Heart left ventricle (tissue), 16 donors: ENCODE measurements around the gene GPATCH3. TPM values are rescaled to one million over a fixed set of nuclear protein-coding genes. Genes with fewer than 3 reads are reported as not detected.

Source experiments
- ATAC-seq, 4 donors: fragments of 200-7000 bp; cut with Tn5 transposase; one replicate each; pipeline ENCODE4 v1.9.1; 2020 to 2022; ENCODE audit warnings: moderate library complexity in 4 of 4, mild to moderate bottlenecking in 3 of 4, moderate number of reproducible peaks in 1 of 4
- DNase-seq, 5 donors: peaks; one replicate each; pipeline ENCODE4 v3.0.0-alpha.2; 2020
- H3K27ac ChIP-seq, 12 donors: fragments of 200-600 bp; sonication (generic) in 4 of 12; one replicate each; pipeline versions ENCODE4 v1.5.0 to v1.8.0; 2016 to 2022; ENCODE audit warnings: mild to moderate bottlenecking in 2 of 12
- H3K27me3 ChIP-seq, 9 donors: fragments of 200-600 bp; sonication (generic) in 2 of 9; one replicate each; pipeline versions ENCODE4 v1.5.1 to v1.8.0; 2016 to 2022; ENCODE audit warnings: mild to moderate bottlenecking in 3 of 9
- H3K36me3 ChIP-seq, 9 donors: fragments of 200-600 bp; sonication (generic) in 2 of 9; one replicate each; pipeline versions ENCODE4 v1.5.0 to v1.8.0; 2018 to 2022; ENCODE audit warnings: mild to moderate bottlenecking in 2 of 9
- H3K4me1 ChIP-seq, 12 donors: fragments of 200-600 bp; sonication (generic) in 4 of 12; one replicate each; pipeline versions ENCODE4 v1.5.0 to v1.8.0; 2016 to 2022; ENCODE audit warnings: mild to moderate bottlenecking in 3 of 12
- H3K4me3 ChIP-seq, 12 donors: fragments of 200-600 bp; sonication (generic) in 4 of 12; one replicate each; pipeline versions ENCODE4 v1.5.0 to v1.8.0; 2017 to 2022; ENCODE audit warnings: mild to moderate bottlenecking in 9 of 12, moderate library complexity in 4 of 12
- H3K9me3 ChIP-seq, 12 donors: fragments of 200-600 bp; sonication (generic) in 4 of 12; one replicate each; pipeline versions ENCODE4 v1.5.0 to v1.8.0; 2016 to 2022; ENCODE audit warnings: mild to moderate bottlenecking in 1 of 12
- CTCF ChIP-seq, 12 donors: fragments of 200-600 bp; sonication (generic) in 4 of 12; IDR thresholded peaks; one replicate each; pipeline versions ENCODE4 v1.5.0 to v1.8.0; 2018 to 2022; ENCODE audit warnings: antibody characterized with exemption in 12 of 12, mild to moderate bottlenecking in 5 of 12
- POLR2A ChIP-seq, 2 donors: fragments of 450-650 bp; IDR thresholded peaks; one replicate each; pipeline ENCODE4 v1.6.1; 2017; ENCODE audit warnings: antibody characterized with exemption in 2 of 2, mild to moderate bottlenecking in 2 of 2, moderate library complexity in 2 of 2
- WGBS, 4 donors: extraction: QIAGEN DNeasy Blood & Tissue Kit in 2 of 4; methylation state at CpG; one replicate each; pipeline versions ENCODE4 v1.1.5 to v1.1.7; 2013 to 2018; 5-methylcytosine and 5-hydroxymethylcytosine counted together
- intact Hi-C, 10 donors: fragments of 100-400 bp; cut with DNase I; formaldehyde crosslinking; loops; one replicate each; pipeline versions ENCODE4 v1.11.1 to v1.14.2; 2022
- polyA plus RNA-seq, 2 donors: library from polyadenylated mRNA; stranded (reverse); fragments of 200-250 nt; gene quantifications; one replicate each; pipeline ENCODE4 v1.2.3, GENCODE V29; 2013
- total RNA-seq, 9 donors: library from RNA; depleted of rRNA in 2 of 9; stranded (reverse); fragments of >200 nt in 2 of 9; fragmentation: NEBNext Ultra II Directional in 3 of 9; extraction: Animal tissue kit (Norgen Biotek cat#: 25700) in 3 of 9; gene quantifications; one replicate each; pipeline versions ENCODE4 v1.1.0 to v1.2.4, GENCODE V29; 2016 to 2023
- donor health status: ischemic (EF 13 %, LVEDD 7.1; RV severe dilation, severe dysfunction).
- donor health status: healthy with polysubstance abuse.
- donor health status: DM: no; HTN: yes; CAD: no.
- donor health status: DM: no; HTN: no; CAD: no.
- donor health status: ischemic (EF 25% LVEDD 6.9; RV normal size, moderate dysfunction).
- donor health status: ischemic (EF 25% LVEDD 5.7; RV mildly dilated, moderate dysfunction).
- donor health status: healthy.
- donor health status: DM: yes; HTN: yes; CAD: no.
- donor health status: ischemic (EF 35%, LVEDD 5.7; RV mildly dilated, moderate dysfunction).
- donor health status: nonischemic (EF 11% LVEDD 7.7; RV severe dilation, severe dysfunction).
- donor health status: DM: yes; HTN: yes; CAD: no.
- donor health status: PGD.
- donor health status: ischemic (EF 29% LVEDD 5.4; RV normal size, mild dysfunction).
- donor health status: nonischemic (EF 23%, LVEDD 6.1; RV moderate dilation, normal function).

Gene GPATCH3
- total and polyA plus RNA-seq, 11 donors: 6.0 to 14.9 (median 9.0) TPM

DNA sequence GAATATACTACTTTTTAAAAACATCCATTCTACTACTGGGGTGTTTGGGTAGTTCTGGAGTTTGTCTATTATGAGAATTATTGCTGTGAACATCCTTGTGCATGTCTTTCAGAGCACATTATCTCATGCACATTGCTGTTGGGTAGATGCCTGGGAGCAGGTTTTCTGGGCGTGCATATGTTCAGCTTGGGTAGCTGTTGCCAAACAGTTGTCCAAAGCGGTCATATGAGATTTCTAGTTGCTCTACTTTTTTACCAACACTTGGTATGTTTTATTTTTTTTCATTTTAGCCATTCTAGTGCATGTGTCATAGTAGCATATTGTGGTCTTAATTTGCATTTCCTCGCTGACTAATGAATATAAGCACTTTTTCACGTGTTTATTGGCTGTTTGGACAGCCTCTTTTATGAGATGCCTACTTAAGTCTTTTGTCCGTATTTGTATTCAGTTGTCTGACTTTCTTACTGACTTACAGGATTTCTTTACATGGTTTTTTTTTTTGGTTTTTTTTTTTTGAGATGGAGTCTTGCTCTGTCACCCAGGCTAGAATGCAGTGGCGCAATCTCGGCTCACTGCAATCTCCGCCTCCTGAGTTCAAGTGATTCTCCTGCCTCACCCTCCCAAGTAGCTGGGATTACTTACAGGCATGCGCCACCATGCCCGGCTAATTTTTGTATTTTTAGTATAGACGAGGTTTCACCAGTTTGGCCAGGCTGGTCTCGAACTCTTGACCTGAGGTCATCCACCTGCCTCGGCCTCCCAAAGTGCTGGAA, 55.7 kb downstream of the GPATCH3 start:
- no peak for ATAC-seq
- no peaks in the 10 kb centered on the region for H3K9me3 ChIP-seq
- no peak overlapping the region for H3K27ac ChIP-seq
- H3K36me3 ChIP-seq: peaks cover 0 to 90% (median 68%) of the 10 kb centered on the region in 9 donors
- H3K4me1 ChIP-seq: peaks cover 0 to under 1% (median 0%) of the 10 kb centered on the region in 12 donors
- H3K27me3 ChIP-seq: no peaks in the 10 kb centered on the region
- intact Hi-C loops: no loop called here
- no peak overlapping the region for H3K4me3 ChIP-seq
- peak in 1 of 5 donors; percentile 16 for DNase-seq
- TF ChIP-seq CTCF (IDR thresholded peaks at IDR 0.05) (no peak), POLR2A (IDR thresholded peaks at IDR 0.05) (no peak)
- WGBS, 4 donors: 91 to 94% (median 93%) methylated on average over 13 of the region's 13 CpGs

Other genes starting within 250 kb of the GPATCH3 start
- gene ARID1A, start 204.5 kb downstream of the GPATCH3 start, total RNA-seq: 10 to 100 TPM; 29.0 to 73.9 (median 49.9) TPM
- gene ARID1A, start 204.5 kb downstream of the GPATCH3 start, polyA plus RNA-seq: 10 to 100 TPM; 14.1 to 33.0 TPM
- gene PIGV, start 112.5 kb downstream of the GPATCH3 start, total RNA-seq: 1 to 10 TPM; 4.3 to 8.8 (median 5.6) TPM
- 1 to 10 TPM; 2.7 to 4.4 TPM for gene PIGV, start 112.5 kb downstream of the GPATCH3 start, polyA plus RNA-seq
- 10 to 100 TPM in 8 of 9 donors, 1 to 10 TPM in 1; 9.2 to 22.5 (median 12.2) TPM for gene ZDHHC18, start 73.8 kb downstream of the GPATCH3 start, total RNA-seq
- 10 to 100 TPM in 1 of 2 donors, 1 to 10 TPM in 1; 8.7 to 18.5 TPM for gene ZDHHC18, start 73.8 kb downstream of the GPATCH3 start, polyA plus RNA-seq
- gene SFN, start 37.3 kb downstream of the GPATCH3 start, total RNA-seq: under 1 TPM in 2 of 9 donors, not detected in 7; 0.26 to 0.37 TPM
- under 1 TPM; 0.11 to 0.42 TPM for gene SFN, start 37.3 kb downstream of the GPATCH3 start, polyA plus RNA-seq
- 10 to 100 TPM in 8 of 9 donors, 1 to 10 TPM in 1; 7.6 to 27.4 (median 17.1) TPM for gene GPN2, start 10.2 kb downstream of the GPATCH3 start, total RNA-seq
- 10 to 100 TPM; 12.0 to 15.7 TPM for gene GPN2, start 10.2 kb downstream of the GPATCH3 start, polyA plus RNA-seq
- gene NR0B2, start 13.5 kb upstream of the GPATCH3 start, total RNA-seq: 10 to 100 TPM in 2 of 9 donors, 1 to 10 TPM in 7; 2.4 to 19.2 (median 6.6) TPM
- 1 to 10 TPM; 2.0 to 6.6 TPM for gene NR0B2, start 13.5 kb upstream of the GPATCH3 start, polyA plus RNA-seq
- 10 to 100 TPM; 53.6 to 78.6 (median 57.4) TPM for gene NUDC, start 21.3 kb upstream of the GPATCH3 start, total RNA-seq
- 10 to 100 TPM; 69.7 to 99.6 TPM for gene NUDC, start 21.3 kb upstream of the GPATCH3 start, polyA plus RNA-seq
- under 1 TPM in 2 of 9 donors, not detected in 7; 0.12 to 0.45 TPM for gene KDF1, start 60.0 kb upstream of the GPATCH3 start, total RNA-seq
- under 1 TPM in 1 of 2 donors, not detected in 1; 0.03 TPM for gene KDF1, start 60.0 kb upstream of the GPATCH3 start, polyA plus RNA-seq
- 10 to 100 TPM; 16.6 to 68.5 (median 21.7) TPM for gene TRNP1, start 93.2 kb upstream of the GPATCH3 start, total RNA-seq
- gene TRNP1, start 93.2 kb upstream of the GPATCH3 start, polyA plus RNA-seq: 10 to 100 TPM; 18.4 to 38.9 TPM
- 10 to 100 TPM in 8 of 9 donors, 1 to 10 TPM in 1; 9.1 to 78.4 (median 32.6) TPM for gene TENT5B, start 112.4 kb upstream of the GPATCH3 start, total RNA-seq
- gene TENT5B, start 112.4 kb upstream of the GPATCH3 start, polyA plus RNA-seq: 10 to 100 TPM; 19.8 to 62.2 TPM